ENCODE measurements around the gene OR52A5. TPM values are rescaled to one million over a fixed set of nuclear protein-coding genes. Genes with fewer than 3 reads are reported as not detected.

The OR52A5 gene
- polyA plus RNA-seq, 1 of the 3 experiments (the other 2 are of a cell fraction) = not detected

DNA sequence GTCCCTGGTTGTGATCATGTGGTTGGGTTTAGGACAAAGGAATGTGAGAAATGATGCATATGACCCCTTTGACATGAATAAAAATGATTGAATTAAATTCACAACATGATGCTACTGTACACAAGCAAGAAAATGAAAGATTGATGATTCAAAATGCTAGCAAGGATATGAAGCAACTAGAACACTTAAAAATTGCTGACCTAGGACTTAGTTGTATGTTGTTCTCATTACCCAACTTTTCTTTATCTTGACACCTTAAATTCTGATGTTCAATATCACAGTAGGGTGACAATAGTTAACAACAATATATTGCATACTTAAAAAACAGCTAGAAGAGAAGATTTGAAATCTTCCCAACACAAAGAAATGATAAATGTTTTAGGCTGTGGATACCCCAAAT is 20.6 kb downstream of the OR52A5 start:
- H3K4me3 ChIP-seq (ENCODE audit: low read depth in 2 of 2, low read length in 1 of 2) = no peak overlapping the region
- CTCF ChIA-PET = no interaction called here

DNA sequence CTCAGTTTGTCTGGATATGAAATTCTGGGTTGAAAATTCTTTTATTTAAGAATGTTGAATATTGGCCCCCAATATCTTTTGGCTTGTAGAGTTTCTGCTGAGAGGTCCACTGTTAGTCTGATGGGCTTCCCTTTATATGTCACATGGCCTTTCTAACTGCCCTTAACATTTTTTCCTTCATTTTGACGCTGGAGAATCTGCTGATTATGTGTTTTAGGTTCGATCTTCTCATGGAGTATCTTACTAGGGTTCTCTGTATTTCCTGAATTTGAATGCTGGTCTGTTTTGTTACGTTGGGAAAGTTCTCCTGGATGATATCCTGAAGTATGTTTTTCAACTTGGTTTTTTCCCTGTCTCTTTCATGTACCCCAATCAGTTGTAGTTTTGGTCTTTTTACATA is 22.8 kb downstream of the OR52A5 start:
- no peak overlapping the region for H3K27ac ChIP-seq (ENCODE audit: low read depth in 2 of 2, low read length in 1 of 2)
- H3K36me3 ChIP-seq (replicated peaks in 1 of 2; ENCODE audit: control insufficient read depth in 1 of 2, insufficient read depth in 2 of 2, low read length in 1 of 2) = no peaks in the 10 kb centered on the region
- no peaks in the 10 kb centered on the region for H3K27me3 ChIP-seq (ENCODE audit: insufficient read depth)
- no peaks in the 10 kb centered on the region for H3F3A ChIP-seq (replicated peaks; ENCODE audit: insufficient read depth)
- DNase-seq = no peak
- H3K79me2 ChIP-seq (ENCODE audit: insufficient read depth) = no peaks in the 10 kb centered on the region
- H3K4me3 ChIP-seq (ENCODE audit: low read depth in 2 of 2, low read length in 1 of 2) = no peak overlapping the region
- ChIA-PET CTCF (interaction anchor here (0.7 to 1.2 kb wide), 2 partner anchors 27 to 127 kb away, joined by 3 read pairs; no protein-coding TSS in a partner anchor), POLR2A (no interaction called here)
- WGBS (ENCODE audit: low lambda C conversion rate) = 0% methylated on average over 3 of the region's 3 CpGs
- H4K20me1 ChIP-seq (ENCODE audit: insufficient read depth) = no peaks in the 10 kb centered on the region
- H3K4me1 ChIP-seq (ENCODE audit: control insufficient read depth in 1 of 2, insufficient read depth in 2 of 2, low read depth in 1 of 2, low read length in 1 of 2) = no peaks in the 10 kb centered on the region
- no peaks in the 10 kb centered on the region for H3K9me2 ChIP-seq
- H2AFZ ChIP-seq (ENCODE audit: low read depth) = no peak overlapping the region
- H3K9me3 ChIP-seq = no peaks in the 10 kb centered on the region
- no peak overlapping the region for H3K4me2 ChIP-seq
- H3K9ac ChIP-seq = no peak overlapping the region
- TF ChIP-seq POLR2AphosphoS5 (IDR thresholded peaks at IDR 0.05; ENCODE audit: low read depth, low read length) (no peak), TEAD4 (IDR thresholded peaks at IDR 0.05; ENCODE audit: borderline replicate concordance, insufficient read depth) (no peak), JUND (IDR thresholded peaks at IDR 0.05) (no peak), FOXM1 (IDR thresholded peaks at IDR 0.05; ENCODE audit: low read depth) (no peak), FOSL2 (IDR thresholded peaks at IDR 0.05; ENCODE audit: borderline replicate concordance, low read depth) (no peak), NRF1 (IDR thresholded peaks at IDR 0.05; ENCODE audit: low read depth, low read length) (no peak), MXI1 (IDR thresholded peaks at IDR 0.05; ENCODE audit: low read depth, low read length) (no peak)
- TF ChIP-seq, protein P1, sequence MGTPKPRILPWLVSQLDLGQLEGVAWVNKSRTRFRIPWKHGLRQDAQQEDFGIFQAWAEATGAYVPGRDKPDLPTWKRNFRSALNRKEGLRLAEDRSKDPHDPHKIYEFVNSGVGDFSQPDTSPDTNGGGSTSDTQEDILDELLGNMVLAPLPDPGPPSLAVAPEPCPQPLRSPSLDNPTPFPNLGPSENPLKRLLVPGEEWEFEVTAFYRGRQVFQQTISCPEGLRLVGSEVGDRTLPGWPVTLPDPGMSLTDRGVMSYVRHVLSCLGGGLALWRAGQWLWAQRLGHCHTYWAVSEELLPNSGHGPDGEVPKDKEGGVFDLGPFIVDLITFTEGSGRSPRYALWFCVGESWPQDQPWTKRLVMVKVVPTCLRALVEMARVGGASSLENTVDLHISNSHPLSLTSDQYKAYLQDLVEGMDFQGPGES (IDR thresholded peaks at IDR 0.05; ENCODE audit: low read depth, low read length) = no peak
- TF ChIP-seq, protein P2, sequence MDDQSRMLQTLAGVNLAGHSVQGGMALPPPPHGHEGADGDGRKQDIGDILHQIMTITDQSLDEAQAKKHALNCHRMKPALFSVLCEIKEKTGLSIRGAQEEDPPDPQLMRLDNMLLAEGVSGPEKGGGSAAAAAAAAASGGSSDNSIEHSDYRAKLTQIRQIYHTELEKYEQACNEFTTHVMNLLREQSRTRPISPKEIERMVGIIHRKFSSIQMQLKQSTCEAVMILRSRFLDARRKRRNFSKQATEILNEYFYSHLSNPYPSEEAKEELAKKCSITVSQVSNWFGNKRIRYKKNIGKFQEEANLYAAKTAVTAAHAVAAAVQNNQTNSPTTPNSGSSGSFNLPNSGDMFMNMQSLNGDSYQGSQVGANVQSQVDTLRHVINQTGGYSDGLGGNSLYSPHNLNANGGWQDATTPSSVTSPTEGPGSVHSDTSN (IDR thresholded peaks at IDR 0.05) = no peak
- TF ChIP-seq, protein P3, sequence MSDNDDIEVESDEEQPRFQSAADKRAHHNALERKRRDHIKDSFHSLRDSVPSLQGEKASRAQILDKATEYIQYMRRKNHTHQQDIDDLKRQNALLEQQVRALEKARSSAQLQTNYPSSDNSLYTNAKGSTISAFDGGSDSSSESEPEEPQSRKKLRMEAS (IDR thresholded peaks at IDR 0.05; ENCODE audit: low read depth) = no peak

More for the DNA sequence above, 20.6 kb downstream of the OR52A5 start:
- Histone ChIP-seq H3K9me3 (no peaks in the 10 kb centered on the region), H3K4me1 (ENCODE audit: control insufficient read depth in 1 of 2, insufficient read depth in 2 of 2, low read depth in 1 of 2, low read length in 1 of 2) (no peaks in the 10 kb centered on the region), H3K9ac (no peak overlapping the region), H3K4me2 (no peak overlapping the region), H3K27ac (ENCODE audit: low read depth in 2 of 2, low read length in 1 of 2) (no peak overlapping the region), H4K20me1 (ENCODE audit: insufficient read depth) (no peaks in the 10 kb centered on the region), H3F3A (replicated peaks; ENCODE audit: insufficient read depth) (no peaks in the 10 kb centered on the region), H3K27me3 (ENCODE audit: insufficient read depth) (0 out of 2 replicates have a peak, but pooled peaks cover 4% of the 10 kb centered on the region), H2AFZ (ENCODE audit: low read depth) (no peak overlapping the region), H3K36me3 (replicated peaks in 1 of 2; ENCODE audit: control insufficient read depth in 1 of 2, insufficient read depth in 2 of 2, low read length in 1 of 2) (no peaks in the 10 kb centered on the region), H3K9me2 (no peaks in the 10 kb centered on the region), H3K79me2 (ENCODE audit: insufficient read depth) (no peaks in the 10 kb centered on the region)
- TF ChIP-seq EP300 (IDR thresholded peaks at IDR 0.05; ENCODE audit: borderline replicate concordance in 1 of 2, low read depth in 1 of 2, low read length in 1 of 2) (no peak), SMC3 (IDR thresholded peaks at IDR 0.05; ENCODE audit: low read depth, low read length) (no peak), YY1 (IDR thresholded peaks at IDR 0.05; ENCODE audit: low read depth) (no peak), POLR2AphosphoS5 (IDR thresholded peaks at IDR 0.05; ENCODE audit: low read depth, low read length) (no peak), TAF1 (IDR thresholded peaks at IDR 0.05; ENCODE audit: borderline replicate concordance, low read depth, low read length) (no peak), NRF1 (IDR thresholded peaks at IDR 0.05; ENCODE audit: low read depth, low read length) (no peak), EZH2phosphoT487 (IDR thresholded peaks at IDR 0.05; ENCODE audit: borderline replicate concordance, low read depth) (no peak), FOXM1 (IDR thresholded peaks at IDR 0.05; ENCODE audit: low read depth) (no peak), RCOR1 (IDR thresholded peaks at IDR 0.05; ENCODE audit: low read length) (no peak), TCF12 (IDR thresholded peaks at IDR 0.05) (no peak), NFIC (IDR thresholded peaks at IDR 0.05; ENCODE audit: borderline replicate concordance) (no peak), FOSL2 (IDR thresholded peaks at IDR 0.05; ENCODE audit: borderline replicate concordance, low read depth) (no peak), SIN3A (IDR thresholded peaks at IDR 0.05; ENCODE audit: borderline replicate concordance, low read depth, low read length) (no peak), FOXJ3 (CRISPR knock-in tag; IDR thresholded peaks at IDR 0.05) (no peak), ELF1 (IDR thresholded peaks at IDR 0.05) (no peak), MEF2A (IDR thresholded peaks at IDR 0.05; ENCODE audit: borderline replicate concordance, low read depth) (no peak)
- TF ChIP-seq, protein P4, sequence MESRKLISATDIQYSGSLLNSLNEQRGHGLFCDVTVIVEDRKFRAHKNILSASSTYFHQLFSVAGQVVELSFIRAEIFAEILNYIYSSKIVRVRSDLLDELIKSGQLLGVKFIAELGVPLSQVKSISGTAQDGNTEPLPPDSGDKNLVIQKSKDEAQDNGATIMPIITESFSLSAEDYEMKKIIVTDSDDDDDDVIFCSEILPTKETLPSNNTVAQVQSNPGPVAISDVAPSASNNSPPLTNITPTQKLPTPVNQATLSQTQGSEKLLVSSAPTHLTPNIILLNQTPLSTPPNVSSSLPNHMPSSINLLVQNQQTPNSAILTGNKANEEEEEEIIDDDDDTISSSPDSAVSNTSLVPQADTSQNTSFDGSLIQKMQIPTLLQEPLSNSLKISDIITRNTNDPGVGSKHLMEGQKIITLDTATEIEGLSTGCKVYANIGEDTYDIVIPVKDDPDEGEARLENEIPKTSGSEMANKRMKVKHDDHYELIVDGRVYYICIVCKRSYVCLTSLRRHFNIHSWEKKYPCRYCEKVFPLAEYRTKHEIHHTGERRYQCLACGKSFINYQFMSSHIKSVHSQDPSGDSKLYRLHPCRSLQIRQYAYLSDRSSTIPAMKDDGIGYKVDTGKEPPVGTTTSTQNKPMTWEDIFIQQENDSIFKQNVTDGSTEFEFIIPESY (IDR thresholded peaks at IDR 0.05; ENCODE audit: borderline replicate concordance, low read depth) = no peak
- TF ChIP-seq, protein P2 (IDR thresholded peaks at IDR 0.05) = no peak
- TF ChIP-seq, protein P1 (IDR thresholded peaks at IDR 0.05; ENCODE audit: low read depth, low read length) = no peak
- TF ChIP-seq, protein P3 (IDR thresholded peaks at IDR 0.05; ENCODE audit: low read depth) = no peak
- POLR2A ChIA-PET = no interaction called here
- no peak for DNase-seq

Measured in SK-N-SH (cell line).